ENCODE measurements around the gene LSM4. TPM values are rescaled to one million over a fixed set of nuclear protein-coding genes. Genes with fewer than 3 reads are reported as not detected.
A peak's percentile ranks its signal among the peaks of the same experiment; 100 is the strongest.

LSM4 gene
- total and polyA plus RNA-seq, 2 of the 13 experiments (the other 11 are each of a cell fraction or from before 2014, with no cell fraction given): 65.8 to 166 TPM

DNA sequence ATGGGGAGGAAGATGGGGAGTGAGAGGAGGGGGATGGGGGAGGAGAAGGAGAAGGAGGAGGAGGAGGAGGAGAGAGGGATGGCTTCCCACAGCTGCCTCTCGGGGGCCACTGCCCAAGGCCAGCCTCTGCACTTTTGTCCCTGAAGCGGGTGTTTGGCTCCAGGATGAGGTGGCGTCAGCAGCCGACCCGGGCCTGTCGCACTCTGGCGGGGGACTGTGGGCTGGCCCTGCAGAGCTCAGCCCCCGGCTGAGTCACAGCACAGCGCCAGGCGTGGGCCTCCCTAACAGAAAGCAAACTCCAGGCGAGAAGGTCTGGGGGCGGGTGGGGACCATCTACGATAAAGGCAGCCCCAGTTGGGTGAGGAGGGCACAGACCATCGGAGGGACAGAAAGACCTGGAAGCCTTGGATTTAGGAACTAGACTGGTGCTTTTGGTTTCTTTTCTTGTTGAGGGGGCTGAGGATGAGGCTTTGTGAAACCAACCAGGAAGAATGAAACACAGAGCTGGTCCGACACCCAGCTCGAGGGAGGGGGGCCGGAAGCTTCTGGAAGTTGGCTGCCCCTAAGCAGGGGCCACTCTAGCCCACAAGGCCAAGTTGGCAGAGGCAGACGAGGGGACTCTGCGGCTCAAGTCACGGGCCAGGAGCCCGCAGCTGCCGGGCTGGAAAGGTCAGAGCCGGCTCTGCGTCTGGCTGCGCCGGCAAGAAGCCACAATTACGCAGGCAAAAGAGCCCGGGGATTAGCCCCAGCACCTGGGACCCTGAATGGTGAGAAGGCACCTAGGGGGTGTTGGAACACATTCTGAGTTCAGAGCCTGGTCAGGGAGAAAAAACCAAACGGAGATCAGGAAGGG is 18.2 kb downstream of the LSM4 start (continued):
- TF ChIP-seq EED (CRISPR knock-in tag; IDR thresholded peaks at IDR 0.05) (no peak; the same call in 1 of the 2 replicates), NFIB (CRISPR knock-in tag; IDR thresholded peaks at IDR 0.05; ENCODE audit: borderline replicate concordance) (no peak), KLF6 (CRISPR knock-in tag; IDR thresholded peaks at IDR 0.05) (no peak), BHLHE40 (IDR thresholded peaks at IDR 0.05; ENCODE audit: low read length) (no peak), ZNF781 (CRISPR knock-in tag; IDR thresholded peaks at IDR 0.05; ENCODE audit: borderline replicate concordance, not compliant biosample characterization) (peak; percentile 21), KDM5B (CRISPR knock-in tag; IDR thresholded peaks at IDR 0.05; ENCODE audit: borderline replicate concordance) (peak; percentile 69; the same call in 1 of the 2 replicates), HNRNPK (IDR thresholded peaks at IDR 0.05; ENCODE audit: low read depth, low read length, poor library complexity, severe bottlenecking) (peak; percentile 99), MAFG (CRISPR knock-in tag; IDR thresholded peaks at IDR 0.05) (no peak), MYC (CRISPR knock-in tag; IDR thresholded peaks at IDR 0.05; ENCODE audit: borderline replicate concordance) (peak; percentile 54; the same call in 1 of the 2 replicates), ZSCAN21 (CRISPR knock-in tag; IDR thresholded peaks at IDR 0.05; ENCODE audit: borderline replicate concordance) (no peak; the same call in 1 of the 2 replicates), ZNF652 (CRISPR knock-in tag; IDR thresholded peaks at IDR 0.05; ENCODE audit: borderline replicate concordance, low read depth) (no peak), NFATC3 (CRISPR knock-in tag; IDR thresholded peaks at IDR 0.05) (no peak), ZNF143 (CRISPR knock-in tag; IDR thresholded peaks at IDR 0.05) (no peak), XBP1 (CRISPR knock-in tag; IDR thresholded peaks at IDR 0.05) (no peak), ZNF614 (CRISPR knock-in tag; IDR thresholded peaks at IDR 0.05; ENCODE audit: borderline replicate concordance) (no peak), NR2C2 (CRISPR knock-in tag; IDR thresholded peaks at IDR 0.05; ENCODE audit: borderline replicate concordance) (peak; percentile 60; the same call in 1 of the 2 replicates), PHB2 (IDR thresholded peaks at IDR 0.05; ENCODE audit: partially characterized antibody) (no peak)
- TF ChIP-seq, protein P1, sequence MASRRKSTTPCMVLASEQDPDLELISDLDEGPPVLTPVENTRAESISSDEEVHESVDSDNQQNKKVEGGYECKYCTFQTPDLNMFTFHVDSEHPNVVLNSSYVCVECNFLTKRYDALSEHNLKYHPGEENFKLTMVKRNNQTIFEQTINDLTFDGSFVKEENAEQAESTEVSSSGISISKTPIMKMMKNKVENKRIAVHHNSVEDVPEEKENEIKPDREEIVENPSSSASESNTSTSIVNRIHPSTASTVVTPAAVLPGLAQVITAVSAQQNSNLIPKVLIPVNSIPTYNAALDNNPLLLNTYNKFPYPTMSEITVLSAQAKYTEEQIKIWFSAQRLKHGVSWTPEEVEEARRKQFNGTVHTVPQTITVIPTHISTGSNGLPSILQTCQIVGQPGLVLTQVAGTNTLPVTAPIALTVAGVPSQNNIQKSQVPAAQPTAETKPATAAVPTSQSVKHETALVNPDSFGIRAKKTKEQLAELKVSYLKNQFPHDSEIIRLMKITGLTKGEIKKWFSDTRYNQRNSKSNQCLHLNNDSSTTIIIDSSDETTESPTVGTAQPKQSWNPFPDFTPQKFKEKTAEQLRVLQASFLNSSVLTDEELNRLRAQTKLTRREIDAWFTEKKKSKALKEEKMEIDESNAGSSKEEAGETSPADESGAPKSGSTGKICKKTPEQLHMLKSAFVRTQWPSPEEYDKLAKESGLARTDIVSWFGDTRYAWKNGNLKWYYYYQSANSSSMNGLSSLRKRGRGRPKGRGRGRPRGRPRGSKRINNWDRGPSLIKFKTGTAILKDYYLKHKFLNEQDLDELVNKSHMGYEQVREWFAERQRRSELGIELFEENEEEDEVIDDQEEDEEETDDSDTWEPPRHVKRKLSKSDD (CRISPR knock-in tag; IDR thresholded peaks at IDR 0.05; ENCODE audit: low read depth): peak; percentile 68; the same call in 1 of the 2 replicates
- TF ChIP-seq, protein P2, sequence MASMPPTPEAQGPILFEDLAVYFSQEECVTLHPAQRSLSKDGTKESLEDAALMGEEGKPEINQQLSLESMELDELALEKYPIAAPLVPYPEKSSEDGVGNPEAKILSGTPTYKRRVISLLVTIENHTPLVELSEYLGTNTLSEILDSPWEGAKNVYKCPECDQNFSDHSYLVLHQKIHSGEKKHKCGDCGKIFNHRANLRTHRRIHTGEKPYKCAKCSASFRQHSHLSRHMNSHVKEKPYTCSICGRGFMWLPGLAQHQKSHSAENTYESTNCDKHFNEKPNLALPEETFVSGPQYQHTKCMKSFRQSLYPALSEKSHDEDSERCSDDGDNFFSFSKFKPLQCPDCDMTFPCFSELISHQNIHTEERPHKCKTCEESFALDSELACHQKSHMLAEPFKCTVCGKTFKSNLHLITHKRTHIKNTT (CRISPR knock-in tag; IDR thresholded peaks at IDR 0.05): no peak
- TF ChIP-seq, protein P3, sequence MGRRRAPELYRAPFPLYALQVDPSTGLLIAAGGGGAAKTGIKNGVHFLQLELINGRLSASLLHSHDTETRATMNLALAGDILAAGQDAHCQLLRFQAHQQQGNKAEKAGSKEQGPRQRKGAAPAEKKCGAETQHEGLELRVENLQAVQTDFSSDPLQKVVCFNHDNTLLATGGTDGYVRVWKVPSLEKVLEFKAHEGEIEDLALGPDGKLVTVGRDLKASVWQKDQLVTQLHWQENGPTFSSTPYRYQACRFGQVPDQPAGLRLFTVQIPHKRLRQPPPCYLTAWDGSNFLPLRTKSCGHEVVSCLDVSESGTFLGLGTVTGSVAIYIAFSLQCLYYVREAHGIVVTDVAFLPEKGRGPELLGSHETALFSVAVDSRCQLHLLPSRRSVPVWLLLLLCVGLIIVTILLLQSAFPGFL (CRISPR knock-in tag; IDR thresholded peaks at IDR 0.05): no peak
- TF ChIP-seq, protein P4, sequence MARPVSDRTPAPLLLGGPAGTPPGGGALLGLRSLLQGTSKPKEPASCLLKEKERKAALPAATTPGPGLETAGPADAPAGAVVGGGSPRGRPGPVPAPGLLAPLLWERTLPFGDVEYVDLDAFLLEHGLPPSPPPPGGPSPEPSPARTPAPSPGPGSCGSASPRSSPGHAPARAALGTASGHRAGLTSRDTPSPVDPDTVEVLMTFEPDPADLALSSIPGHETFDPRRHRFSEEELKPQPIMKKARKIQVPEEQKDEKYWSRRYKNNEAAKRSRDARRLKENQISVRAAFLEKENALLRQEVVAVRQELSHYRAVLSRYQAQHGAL (CRISPR knock-in tag; IDR thresholded peaks at IDR 0.05; ENCODE audit: not compliant biosample characterization): no peak
- TF ChIP-seq, protein P5, sequence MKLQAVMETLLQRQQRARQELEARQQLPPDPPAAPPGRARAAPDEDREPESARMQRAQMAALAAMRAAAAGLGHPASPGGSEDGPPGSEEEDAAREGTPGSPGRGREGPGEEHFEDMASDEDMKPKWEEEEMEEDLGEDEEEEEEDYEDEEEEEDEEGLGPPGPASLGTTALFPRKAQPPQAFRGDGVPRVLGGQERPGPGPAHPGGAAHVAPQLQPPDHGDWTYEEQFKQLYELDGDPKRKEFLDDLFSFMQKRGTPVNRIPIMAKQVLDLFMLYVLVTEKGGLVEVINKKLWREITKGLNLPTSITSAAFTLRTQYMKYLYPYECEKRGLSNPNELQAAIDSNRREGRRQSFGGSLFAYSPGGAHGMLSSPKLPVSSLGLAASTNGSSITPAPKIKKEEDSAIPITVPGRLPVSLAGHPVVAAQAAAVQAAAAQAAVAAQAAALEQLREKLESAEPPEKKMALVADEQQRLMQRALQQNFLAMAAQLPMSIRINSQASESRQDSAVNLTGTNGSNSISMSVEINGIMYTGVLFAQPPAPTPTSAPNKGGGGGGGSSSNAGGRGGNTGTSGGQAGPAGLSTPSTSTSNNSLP (IDR thresholded peaks at IDR 0.05; ENCODE audit: low read depth, low read length): no peak
